ENCODE data around the gene PCGF3. TPM values are rescaled to one million over a fixed set of nuclear protein-coding genes. Genes with fewer than 3 reads are reported as not detected.

PCGF3 gene
- total RNA-seq, 1 donor from 2014 or later: 124 TPM

GRCh38 chr4:707929-708630, 2.4 kb downstream of the PCGF3 start:
- no peaks in the 10 kb centered on the region for H3K27me3 ChIP-seq
- no peak overlapping the region for H3K27ac ChIP-seq
- H3K9me3 ChIP-seq: no peaks in the 10 kb centered on the region
- no peak for DNase-seq (ENCODE audit: low spot score in 2 of 2)
- peaks cover 6 to 13% of the 10 kb centered on the region in 2 donors for H3K4me1 ChIP-seq
- TF ChIP-seq CTCF (IDR thresholded peaks at IDR 0.05): no peak
- intact Hi-C loops (cut with DNase I): loop anchor here (5.0 kb wide), 2 partner anchors 371 to 1299 kb away; partner anchors contain the start of genes NELFA and ZNF141
- no peaks in the 10 kb centered on the region for H3K36me3 ChIP-seq
- H3K4me3 ChIP-seq: peak overlapping the region in 1 of 2 donors; percentile 17

- TF ChIP-seq CTCF (IDR thresholded peaks at IDR 0.05): no peak
- Histone ChIP-seq H3K27me3 (no peaks in the 10 kb centered on the region), H3K9me3 (no peaks in the 10 kb centered on the region), H3K27ac (no peak overlapping the region), H3K4me1 (peaks cover 6 to 13% of the 10 kb centered on the region in 2 donors), H3K4me3 (peak overlapping the region in 1 of 2 donors; percentile 17), H3K36me3 (no peaks in the 10 kb centered on the region)
- no peak for DNase-seq (ENCODE audit: low spot score in 2 of 2)
- intact Hi-C loops (cut with DNase I): loop anchor here (5.0 kb wide), 2 partner anchors 371 to 1299 kb away; partner anchors contain the start of genes NELFA and ZNF141
Observed at GRCh38 chr4:708631-708933, 3.0 kb downstream of the PCGF3 start.

- no peak for TF ChIP-seq CTCF (IDR thresholded peaks at IDR 0.05)
- Histone ChIP-seq H3K4me1 (peaks cover 6 to 13% of the 10 kb centered on the region in 2 donors), H3K36me3 (no peaks in the 10 kb centered on the region), H3K9me3 (no peaks in the 10 kb centered on the region), H3K27ac (no peak overlapping the region), H3K27me3 (no peaks in the 10 kb centered on the region), H3K4me3 (no peak overlapping the region)
- intact Hi-C loops (cut with DNase I): loop anchor here (5.0 kb wide), 2 partner anchors 372 to 1298 kb away; partner anchors contain the start of genes NELFA and ZNF141
- no peak for DNase-seq (ENCODE audit: low spot score in 2 of 2)
Observed at GRCh38 chr4:709348-709747, 3.7 kb downstream of the PCGF3 start.

GRCh38 chr4:710116-710515, 4.5 kb downstream of the PCGF3 start:
- Histone ChIP-seq H3K36me3 (no peaks in the 10 kb centered on the region), H3K27me3 (no peaks in the 10 kb centered on the region), H3K4me1 (peaks cover 6 to 13% of the 10 kb centered on the region in 2 donors), H3K27ac (no peak overlapping the region), H3K9me3 (no peaks in the 10 kb centered on the region), H3K4me3 (no peak overlapping the region)
- TF ChIP-seq CTCF (IDR thresholded peaks at IDR 0.05): no peak
- no peak for DNase-seq (ENCODE audit: low spot score in 2 of 2)
- intact Hi-C loops (cut with DNase I): no loop called here

GRCh38 chr4:710916-711315, 5.3 kb downstream of the PCGF3 start:
- no peak for TF ChIP-seq CTCF (IDR thresholded peaks at IDR 0.05)
- Histone ChIP-seq H3K4me1 (peaks cover 6 to 13% of the 10 kb centered on the region in 2 donors), H3K4me3 (no peak overlapping the region), H3K9me3 (no peaks in the 10 kb centered on the region), H3K27ac (no peak overlapping the region), H3K36me3 (no peaks in the 10 kb centered on the region), H3K27me3 (no peaks in the 10 kb centered on the region)
- DNase-seq (ENCODE audit: low spot score in 2 of 2): no peak
- intact Hi-C loops (cut with DNase I): no loop called here

All from ascending aorta (tissue), 2 donors.